Pons (tissue), 1 donor: ENCODE data around the gene AOX1.
A peak's percentile ranks its signal among the peaks of the same experiment; 100 is the strongest.
"Not testable (repeated sequence)": the region's sequence is repeated elsewhere in the genome, so short reads cannot be mapped to it uniquely, and the experiment has no call there.

Source experiments
- DNase-seq: peaks from one replicate; pipeline ENCODE4 v3.0.0-alpha.2; 2016; ENCODE audit warnings: low spot score

AOX1 gene

GRCh38 chr2:200602584-200602983, 16.8 kb downstream of the AOX1 start:
- no peak for DNase-seq

GRCh38 chr2:200603972-200604371, 18.2 kb downstream of the AOX1 start:
- no peak for DNase-seq

GRCh38 chr2:200604571-200605255, 18.9 kb downstream of the AOX1 start:
- no peak for DNase-seq

- no peak for DNase-seq
Observed at GRCh38 chr2:200608341-200609027, 22.7 kb downstream of the AOX1 start.

- DNase-seq = no peak
Observed at GRCh38 chr2:200609028-200609614, 23.3 kb downstream of the AOX1 start.

GRCh38 chr2:200610217-200610616, 24.4 kb downstream of the AOX1 start:
- DNase-seq = not testable (repeated sequence)

GRCh38 chr2:200613692-200614091, 27.9 kb downstream of the AOX1 start:
- no peak for DNase-seq

GRCh38 chr2:200614249-200614648, 28.4 kb downstream of the AOX1 start:
- DNase-seq = no peak

GRCh38 chr2:200615247-200615646, 29.4 kb downstream of the AOX1 start:
- no peak for DNase-seq

- DNase-seq = peak; percentile 28
Observed at GRCh38 chr2:200616193-200616592, 30.4 kb downstream of the AOX1 start.

GRCh38 chr2:200616656-200617055, 30.8 kb downstream of the AOX1 start:
- no peak for DNase-seq

- DNase-seq = no peak
Observed at GRCh38 chr2:200617156-200618053, 31.6 kb downstream of the AOX1 start.

GRCh38 chr2:200618054-200618419, 32.2 kb downstream of the AOX1 start:
- DNase-seq = no peak

- peak; percentile 65 for DNase-seq
Observed at GRCh38 chr2:200618590-200619021, 32.8 kb downstream of the AOX1 start.

- no peak for DNase-seq
Observed at GRCh38 chr2:200619279-200619678, 33.5 kb downstream of the AOX1 start.

- DNase-seq = no peak
Observed at GRCh38 chr2:200620606-200621390, 35.0 kb downstream of the AOX1 start.

- no peak for DNase-seq
Observed at GRCh38 chr2:200622106-200622505, 36.3 kb downstream of the AOX1 start.

- DNase-seq = no peak
Observed at GRCh38 chr2:200624026-200624425, 38.2 kb downstream of the AOX1 start.

- DNase-seq = no peak
Observed at GRCh38 chr2:200624658-200625057, 38.8 kb downstream of the AOX1 start.

GRCh38 chr2:200625282-200625681, 39.5 kb downstream of the AOX1 start:
- DNase-seq = peak; percentile 20

- DNase-seq = no peak
Observed at GRCh38 chr2:200625958-200626363, 40.1 kb downstream of the AOX1 start.
